Uterus (tissue), 4 donors: Measurements from ENCODE around the gene CCDC178. TPM values are rescaled to one million over a fixed set of nuclear protein-coding genes. Genes with fewer than 3 reads are reported as not detected.

Experiments used
- DNase-seq, 2 donors: peaks; one replicate each; pipeline ENCODE4 v3.0.0-alpha.2; 2019 to 2020
- H3K27ac ChIP-seq, 2 donors: fragments of 200-600 bp; sonication (generic); 1 replicate in 1 of 2; 2 replicates in 1 of 2; pipeline ENCODE4 v1.5.1; 2016 to 2018
- H3K27me3 ChIP-seq, 2 donors: fragments of 200-600 bp; sonication (generic); one replicate each; pipeline ENCODE4 v1.5.1; 2018 to 2019; ENCODE audit warnings: control low read depth in 1 of 2
- H3K36me3 ChIP-seq, 2 donors: fragments of 200-600 bp; sonication (generic); one replicate each; pipeline ENCODE4 v1.5.1; 2019; ENCODE audit warnings: control low read depth in 1 of 2
- H3K4me1 ChIP-seq, 2 donors: fragments of 200-600 bp; sonication (generic); one replicate each; pipeline ENCODE4 v1.5.1; 2018 to 2019; ENCODE audit warnings: control low read depth in 1 of 2
- H3K4me3 ChIP-seq, 2 donors: fragments of 200-600 bp; sonication (generic); 1 replicate in 1 of 2; 2 replicates in 1 of 2; pipeline ENCODE4 v1.5.1; 2018 to 2019; ENCODE audit warnings: mild to moderate bottlenecking in 1 of 2
- H3K9me3 ChIP-seq, 2 donors: fragments of 200-600 bp; sonication (generic); one replicate each; pipeline ENCODE4 v1.5.1; 2019; ENCODE audit warnings: control low read depth in 1 of 2
- CTCF ChIP-seq, 4 experiments: fragments of 200-600 bp in 2 of 4; fragments of 450-650 bp in 2 of 4; sonication (generic) in 2 of 4; IDR thresholded peaks; one replicate each; pipeline ENCODE4 v1.5.1; 2016 to 2019; ENCODE audit warnings: antibody characterized with exemption in 4 of 4, mild to moderate bottlenecking in 2 of 4, moderate library complexity in 1 of 4
- POLR2A ChIP-seq, 2 donors: fragments of 450-650 bp; IDR thresholded peaks; one replicate each; pipeline ENCODE4 v1.6.1; 2016; ENCODE audit warnings: antibody characterized with exemption in 2 of 2, mild to moderate bottlenecking in 1 of 2, moderate library complexity in 1 of 2
- intact Hi-C: fragments of 100-400 bp; cut with DNase I; formaldehyde crosslinking; loops from one replicate; pipeline ENCODE4 v1.15.1; 2023; ENCODE audit warnings: low total_unique reads
- total RNA-seq, 4 donors: library from RNA; depleted of rRNA in 3 of 4; stranded (reverse); fragments of >200 nt in 3 of 4; gene quantifications; one replicate each; pipeline versions ENCODE4 v1.1.0 to v1.2.4, GENCODE V29; 2014 to 2023
- donor health status: DM: yes; HTN: yes; CAD: no.

Gene CCDC178
- total RNA-seq, 4 donors from 2014 or later, result 1.0 to 28.7 (median 8.8) TPM

- Histone ChIP-seq H3K36me3 (no peaks in the 10 kb centered on the region), H3K9me3 (no peaks in the 10 kb centered on the region), H3K27ac (no peak overlapping the region), H3K4me3 (no peak overlapping the region), H3K4me1 (no peaks in the 10 kb centered on the region), H3K27me3 (no peaks in the 10 kb centered on the region)
- TF ChIP-seq POLR2A (IDR thresholded peaks at IDR 0.05), result no peak
- no peak for TF ChIP-seq CTCF (IDR thresholded peaks at IDR 0.05)
- no peak for DNase-seq
- intact Hi-C loops, result no loop called here
Measured at GRCh38 chr18:33469699-33470098, 29.2 kb upstream of the CCDC178 start.

- H3K4me3 ChIP-seq, result no peak overlapping the region
- no peak overlapping the region for H3K27ac ChIP-seq
- no peaks in the 10 kb centered on the region for H3K9me3 ChIP-seq
- H3K27me3 ChIP-seq, result no peaks in the 10 kb centered on the region
- H3K36me3 ChIP-seq, result no peaks in the 10 kb centered on the region
- intact Hi-C loops, result no loop called here
- DNase-seq, result no peak
- TF ChIP-seq POLR2A (IDR thresholded peaks at IDR 0.05), result no peak
- H3K4me1 ChIP-seq, result no peaks in the 10 kb centered on the region
Measured at GRCh38 chr18:33467531-33467930, 27.0 kb upstream of the CCDC178 start.

GRCh38 chr18:33466822-33467221, 26.3 kb upstream of the CCDC178 start:
- Histone ChIP-seq H3K36me3 (no peaks in the 10 kb centered on the region), H3K4me3 (no peak overlapping the region), H3K4me1 (no peaks in the 10 kb centered on the region), H3K27me3 (no peaks in the 10 kb centered on the region), H3K27ac (no peak overlapping the region), H3K9me3 (no peaks in the 10 kb centered on the region)
- no peak for TF ChIP-seq CTCF (IDR thresholded peaks at IDR 0.05)
- no peak for TF ChIP-seq POLR2A (IDR thresholded peaks at IDR 0.05)
- intact Hi-C loops, result no loop called here
- DNase-seq, result no peak

- Histone ChIP-seq H3K4me1 (no peaks in the 10 kb centered on the region), H3K36me3 (no peaks in the 10 kb centered on the region), H3K27me3 (no peaks in the 10 kb centered on the region), H3K9me3 (no peaks in the 10 kb centered on the region), H3K4me3 (no peak overlapping the region), H3K27ac (no peak overlapping the region)
- intact Hi-C loops, result no loop called here
- no peak for DNase-seq
- TF ChIP-seq CTCF (IDR thresholded peaks at IDR 0.05), result no peak
- TF ChIP-seq POLR2A (IDR thresholded peaks at IDR 0.05), result no peak
Measured at GRCh38 chr18:33460681-33461080, 20.2 kb upstream of the CCDC178 start.

- Histone ChIP-seq H3K27ac (no peak overlapping the region), H3K36me3 (no peaks in the 10 kb centered on the region), H3K4me3 (no peak overlapping the region), H3K4me1 (no peaks in the 10 kb centered on the region), H3K9me3 (no peaks in the 10 kb centered on the region), H3K27me3 (no peaks in the 10 kb centered on the region)
- TF ChIP-seq CTCF (IDR thresholded peaks at IDR 0.05), result no peak
- TF ChIP-seq POLR2A (IDR thresholded peaks at IDR 0.05), result no peak
- DNase-seq, result no peak
- intact Hi-C loops, result no loop called here
Measured at GRCh38 chr18:33459612-33460011, 19.1 kb upstream of the CCDC178 start.

- no peak for DNase-seq
- intact Hi-C loops, result no loop called here
- Histone ChIP-seq H3K9me3 (no peaks in the 10 kb centered on the region), H3K27ac (no peak overlapping the region), H3K4me1 (no peaks in the 10 kb centered on the region), H3K4me3 (no peak overlapping the region), H3K27me3 (no peaks in the 10 kb centered on the region), H3K36me3 (no peaks in the 10 kb centered on the region)
- TF ChIP-seq CTCF (IDR thresholded peaks at IDR 0.05) (no peak), POLR2A (IDR thresholded peaks at IDR 0.05) (no peak)
Measured at GRCh38 chr18:33446604-33447003, 6.1 kb upstream of the CCDC178 start.
